ENCODE results near the gene FAF1.
A peak's percentile ranks its signal among the peaks of the same experiment; 100 is the strongest.

FAF1 gene

GRCh38 chr1:50693829-50694228 is 266.2 kb downstream of the FAF1 start:
- Histone ChIP-seq H3K27me3 (replicated peaks; ENCODE audit: control insufficient read depth, insufficient read depth, low read length) (no peaks in the 10 kb centered on the region), H3K4me3 (replicated peaks; ENCODE audit: low read depth, low read length) (no peak overlapping the region), H3K36me3 (ENCODE audit: control insufficient read depth, insufficient read depth, low read length) (no peaks in the 10 kb centered on the region; the same call in 1 of the 2 replicates)
- TF ChIP-seq CTCF (IDR thresholded peaks at IDR 0.05; ENCODE audit: insufficient read depth, low read length, poor library complexity, severe bottlenecking) = no peak
- DNase-seq (ENCODE audit: extremely low read depth, insufficient read length) = no peak

- Histone ChIP-seq H3K4me3 (replicated peaks; ENCODE audit: low read depth, low read length) (no peak overlapping the region), H3K27me3 (replicated peaks; ENCODE audit: control insufficient read depth, insufficient read depth, low read length) (no peaks in the 10 kb centered on the region)
These were observed 275.9 kb downstream of the FAF1 start for GRCh38 chr1:50684185-50684584.

GRCh38 chr1:50681931-50682330 is 278.1 kb downstream of the FAF1 start:
- DNase-seq (ENCODE audit: extremely low read depth, insufficient read length) = no peak
- TF ChIP-seq CTCF (IDR thresholded peaks at IDR 0.05; ENCODE audit: insufficient read depth, low read length, poor library complexity, severe bottlenecking) = no peak
- H3K36me3 ChIP-seq (ENCODE audit: control insufficient read depth, insufficient read depth, low read length) = no peaks in the 10 kb centered on the region

More at GRCh38 chr1:50684185-50684584, 275.9 kb downstream of the FAF1 start:
- DNase-seq (ENCODE audit: extremely low read depth, insufficient read length) = no peak
- TF ChIP-seq CTCF (IDR thresholded peaks at IDR 0.05; ENCODE audit: insufficient read depth, low read length, poor library complexity, severe bottlenecking) = peak; percentile 5
- no peaks in the 10 kb centered on the region for H3K36me3 ChIP-seq (ENCODE audit: control insufficient read depth, insufficient read depth, low read length)

GRCh38 chr1:50667710-50668356 is 292.2 kb downstream of the FAF1 start:
- no peaks in the 10 kb centered on the region for H3K27me3 ChIP-seq (replicated peaks; ENCODE audit: control insufficient read depth, insufficient read depth, low read length)
- H3K4me3 ChIP-seq (replicated peaks; ENCODE audit: low read depth, low read length) = no peak overlapping the region
- no peaks in the 10 kb centered on the region for H3K36me3 ChIP-seq (ENCODE audit: control insufficient read depth, insufficient read depth, low read length)
- DNase-seq (ENCODE audit: extremely low read depth, insufficient read length) = no peak
- no peak for TF ChIP-seq CTCF (IDR thresholded peaks at IDR 0.05; ENCODE audit: insufficient read depth, low read length, poor library complexity, severe bottlenecking)

More at GRCh38 chr1:50681931-50682330, 278.1 kb downstream of the FAF1 start:
- H3K27me3 ChIP-seq (replicated peaks; ENCODE audit: control insufficient read depth, insufficient read depth, low read length) = no peaks in the 10 kb centered on the region
- H3K4me3 ChIP-seq (replicated peaks; ENCODE audit: low read depth, low read length) = no peak overlapping the region

- Histone ChIP-seq H3K27me3 (replicated peaks; ENCODE audit: control insufficient read depth, insufficient read depth, low read length) (no peaks in the 10 kb centered on the region), H3K36me3 (ENCODE audit: control insufficient read depth, insufficient read depth, low read length) (no peaks in the 10 kb centered on the region), H3K4me3 (replicated peaks; ENCODE audit: low read depth, low read length) (no peak overlapping the region)
- no peak for DNase-seq (ENCODE audit: extremely low read depth, insufficient read length)
- no peak for TF ChIP-seq CTCF (IDR thresholded peaks at IDR 0.05; ENCODE audit: insufficient read depth, low read length, poor library complexity, severe bottlenecking)
These were observed 292.8 kb downstream of the FAF1 start for GRCh38 chr1:50667272-50667671.

GRCh38 chr1:50666849-50667248 is 293.2 kb downstream of the FAF1 start:
- Histone ChIP-seq H3K36me3 (ENCODE audit: control insufficient read depth, insufficient read depth, low read length) (no peaks in the 10 kb centered on the region), H3K4me3 (replicated peaks; ENCODE audit: low read depth, low read length) (no peak overlapping the region), H3K27me3 (replicated peaks; ENCODE audit: control insufficient read depth, insufficient read depth, low read length) (no peaks in the 10 kb centered on the region)
- TF ChIP-seq CTCF (IDR thresholded peaks at IDR 0.05; ENCODE audit: insufficient read depth, low read length, poor library complexity, severe bottlenecking) = no peak
- no peak for DNase-seq (ENCODE audit: extremely low read depth, insufficient read length)
